Fibroblast of lung (primary cell): ENCODE measurements around the gene STPG4. TPM values are rescaled to one million over a fixed set of nuclear protein-coding genes. Genes with fewer than 3 reads are reported as not detected.

ENCODE experiments used
- DNase-seq, 2 donors: peaks; one replicate each; pipeline versions ENCODE4 v3.0.0 to v3.0.0-alpha.2; 2010; ENCODE audit warnings: low read depth in 2 of 2
- H2AFZ ChIP-seq: 2 replicates; pipeline ENCODE4 v1.5.1; 2012; ENCODE audit warnings: low read length, control low read depth, inconsistent platforms
- H3K27ac ChIP-seq: 2 replicates; pipeline ENCODE4 v1.5.1; 2011; ENCODE audit warnings: low read length, control low read depth; ENCODE audit not compliant: insufficient read depth
- H3K27me3 ChIP-seq: 2 replicates; pipeline ENCODE4 v1.5.1; 2011; ENCODE audit warnings: mild to moderate bottlenecking, low read length; ENCODE audit not compliant: control insufficient read depth, insufficient read depth
- H3K36me3 ChIP-seq: 2 replicates; pipeline ENCODE4 v1.5.1; 2011; ENCODE audit warnings: low read length; ENCODE audit not compliant: control insufficient read depth, insufficient read depth
- H3K4me1 ChIP-seq: 2 replicates; pipeline ENCODE4 v1.5.1; 2011; ENCODE audit warnings: low read length; ENCODE audit not compliant: control insufficient read depth, insufficient read depth; ENCODE audit errors: extremely low read depth
- H3K4me2 ChIP-seq: 2 replicates; pipeline ENCODE4 v1.5.1; 2011; ENCODE audit warnings: low read length, control low read depth; ENCODE audit not compliant: insufficient read depth; ENCODE audit errors: extremely low read depth
- H3K4me3 ChIP-seq, 4 experiments: fragments of 200-600 bp in 1 of 4; sonication (generic) in 1 of 4; replicated peaks in 1 of 4; 2 replicates each; pipeline ENCODE4 v1.5.1; 2011 to 2016; ENCODE audit warnings: low read length in 4 of 4, low read depth in 3 of 4, mild to moderate bottlenecking in 3 of 4, control low read depth in 2 of 4, inconsistent platforms in 1 of 4, mixed read lengths in 1 of 4; ENCODE audit not compliant: insufficient read depth in 1 of 4; ENCODE audit errors: control extremely low read depth in 1 of 4
- H3K79me2 ChIP-seq: 2 replicates; pipeline ENCODE4 v1.5.1; 2012; ENCODE audit warnings: mild to moderate bottlenecking, low read length, inconsistent platforms; ENCODE audit not compliant: control insufficient read depth, insufficient read depth
- H3K9ac ChIP-seq: 2 replicates; pipeline ENCODE4 v1.5.1; 2011; ENCODE audit warnings: mild to moderate bottlenecking, low read length, control low read depth; ENCODE audit not compliant: insufficient read depth
- H3K9me3 ChIP-seq: 2 replicates; pipeline ENCODE4 v1.5.1; 2012; ENCODE audit warnings: low read depth, low read length; ENCODE audit not compliant: control insufficient read depth, insufficient read depth
- H4K20me1 ChIP-seq: 2 replicates; pipeline ENCODE4 v1.5.1; 2011; ENCODE audit warnings: low read length; ENCODE audit not compliant: control insufficient read depth, insufficient read depth; ENCODE audit errors: extremely low read depth
- EZH2 ChIP-seq: IDR thresholded peaks from 2 replicates; pipeline ENCODE4 v1.5.1; 2012; ENCODE audit warnings: low read length, control low read depth, mild to moderate bottlenecking; ENCODE audit errors: missing control alignments
- polyA plus RNA-seq, 2 donors: library from polyadenylated mRNA; depleted of rRNA in 1 of 2; stranded (reverse) in 1 of 2; unstranded in 1 of 2; fragments of >200 nt; gene quantifications; 2 replicates each; pipeline ENCODE4 v1.2.1, GENCODE V29; 2011 to 2012; ENCODE audit warnings: missing spikeins in 1 of 2
- total RNA-seq: library from RNA; depleted of rRNA; stranded (reverse); fragments of >200 nt; gene quantifications from 2 replicates; pipeline ENCODE4 v1.2.1, GENCODE V29; 2014
- TF ChIP-seq, protein P1 (sequence below), 2 donors: IDR thresholded peaks in 1 of 2; conservative IDR thresholded peaks in 1 of 2; 1 replicate in 1 of 2; 2 replicates in 1 of 2; pipeline ENCODE4 v1.5.1; 2011 to 2012; ENCODE audit warnings: low read length in 2 of 2, control low read depth in 1 of 2, inconsistent platforms in 1 of 2, low read depth in 1 of 2, mild to moderate bottlenecking in 1 of 2

The STPG4 gene
- total and polyA plus RNA-seq, 2 donors (not counting 1 experiment from before 2014, with no cell fraction given): 0.33 TPM; not detected in 1

DNA sequence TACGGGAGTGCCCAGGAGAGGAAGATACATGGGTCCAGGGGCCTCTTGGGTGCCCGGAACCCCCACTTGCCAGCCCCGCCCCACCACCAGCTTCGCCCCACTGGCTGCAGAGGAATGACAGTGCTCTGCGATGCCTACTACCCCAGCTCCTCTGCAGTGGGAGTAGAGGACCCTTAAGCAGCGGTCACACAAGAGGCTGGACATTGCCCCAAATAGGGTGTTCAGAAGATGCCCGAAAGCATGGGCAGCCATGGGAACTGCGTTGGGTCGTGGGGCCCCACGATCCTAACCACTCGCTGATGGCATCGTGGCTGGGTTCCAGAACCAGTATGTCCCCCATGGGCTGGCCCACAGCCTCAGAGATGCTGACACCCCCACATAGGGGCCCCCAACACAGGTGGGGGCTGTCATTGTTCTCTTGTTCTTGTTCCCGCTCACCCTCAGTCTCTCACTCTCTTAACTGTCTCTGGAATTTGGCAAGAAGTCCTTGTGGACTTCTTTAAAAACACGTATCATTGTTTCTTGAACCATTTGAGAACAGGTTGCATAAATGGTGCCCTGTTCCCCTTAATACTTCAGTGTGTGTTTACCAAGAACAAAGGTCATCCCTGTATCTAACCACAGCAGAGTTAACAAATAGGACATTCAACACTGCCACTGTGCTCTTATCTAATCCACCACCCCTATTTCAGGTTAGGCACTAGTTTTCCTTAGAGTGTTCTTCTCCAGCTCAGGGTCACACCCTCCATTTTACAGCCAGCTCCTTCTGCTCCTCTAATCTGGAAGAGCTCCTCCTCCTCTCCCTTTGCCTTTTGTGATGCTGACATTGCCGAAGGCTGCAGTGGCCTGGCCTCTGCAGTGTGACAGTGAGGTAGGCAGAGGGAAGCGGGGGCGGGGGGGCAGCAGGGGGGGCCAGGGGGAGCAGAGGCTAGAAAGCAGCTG is 76.3 kb downstream of the STPG4 start:
- Histone ChIP-seq H3K4me3 (no peak overlapping the region), H3K27ac (no peak overlapping the region), H4K20me1 (no peaks in the 10 kb centered on the region), H3K4me2 (no peak overlapping the region), H2AFZ (no peak overlapping the region), H3K36me3 (peaks cover 4% of the 10 kb centered on the region), H3K9me3 (no peaks in the 10 kb centered on the region), H3K79me2 (no peaks in the 10 kb centered on the region), H3K27me3 (no peaks in the 10 kb centered on the region), H3K4me1 (peaks cover 25% of the 10 kb centered on the region), H3K9ac (no peak overlapping the region)
- no peak for TF ChIP-seq EZH2
- TF ChIP-seq, protein P1, sequence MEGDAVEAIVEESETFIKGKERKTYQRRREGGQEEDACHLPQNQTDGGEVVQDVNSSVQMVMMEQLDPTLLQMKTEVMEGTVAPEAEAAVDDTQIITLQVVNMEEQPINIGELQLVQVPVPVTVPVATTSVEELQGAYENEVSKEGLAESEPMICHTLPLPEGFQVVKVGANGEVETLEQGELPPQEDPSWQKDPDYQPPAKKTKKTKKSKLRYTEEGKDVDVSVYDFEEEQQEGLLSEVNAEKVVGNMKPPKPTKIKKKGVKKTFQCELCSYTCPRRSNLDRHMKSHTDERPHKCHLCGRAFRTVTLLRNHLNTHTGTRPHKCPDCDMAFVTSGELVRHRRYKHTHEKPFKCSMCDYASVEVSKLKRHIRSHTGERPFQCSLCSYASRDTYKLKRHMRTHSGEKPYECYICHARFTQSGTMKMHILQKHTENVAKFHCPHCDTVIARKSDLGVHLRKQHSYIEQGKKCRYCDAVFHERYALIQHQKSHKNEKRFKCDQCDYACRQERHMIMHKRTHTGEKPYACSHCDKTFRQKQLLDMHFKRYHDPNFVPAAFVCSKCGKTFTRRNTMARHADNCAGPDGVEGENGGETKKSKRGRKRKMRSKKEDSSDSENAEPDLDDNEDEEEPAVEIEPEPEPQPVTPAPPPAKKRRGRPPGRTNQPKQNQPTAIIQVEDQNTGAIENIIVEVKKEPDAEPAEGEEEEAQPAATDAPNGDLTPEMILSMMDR (conservative IDR thresholded peaks at IDR 0.05 in 1 of 2, IDR thresholded peaks at IDR 0.05 in 1 of 2; ENCODE audit: low read depth in 1 of 2, low read length in 2 of 2): no peak
- no peak for DNase-seq

DNA sequence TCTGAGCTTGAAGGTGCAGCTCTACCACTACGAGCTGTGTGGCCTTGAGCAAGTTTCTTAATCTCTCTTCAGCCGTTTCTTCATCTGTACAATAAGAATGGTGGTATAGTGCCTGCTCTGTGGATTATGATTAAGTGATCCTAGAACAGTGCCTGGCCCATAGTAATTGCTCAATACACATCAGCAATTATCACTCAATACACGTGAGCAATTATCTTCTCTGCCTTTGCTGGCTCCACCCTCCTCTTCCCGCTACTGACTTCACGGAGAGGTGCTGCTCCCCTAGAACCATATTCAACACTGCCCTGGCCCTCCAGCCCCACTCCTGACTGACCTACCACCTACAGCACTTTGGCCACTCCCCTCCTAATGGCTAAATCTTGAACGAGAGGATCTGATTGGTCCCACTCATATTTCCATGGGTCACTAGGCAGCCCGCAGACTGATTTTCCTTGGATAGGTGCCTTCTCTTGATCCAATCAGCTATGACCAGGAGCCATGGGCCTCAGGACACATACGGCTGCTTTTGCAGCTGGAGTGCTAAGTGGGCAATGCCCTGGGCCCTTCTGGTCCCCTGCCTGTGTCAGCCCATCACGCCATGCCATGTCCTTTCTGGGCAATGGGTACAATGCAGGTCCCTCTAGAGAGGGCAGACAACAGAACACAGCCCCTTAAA is 77.5 kb downstream of the STPG4 start:
- H3K27ac ChIP-seq: peak overlapping the region; percentile 97
- no peak overlapping the region for H3K4me2 ChIP-seq
- no peaks in the 10 kb centered on the region for H4K20me1 ChIP-seq
- H3K9me3 ChIP-seq: no peaks in the 10 kb centered on the region
- TF ChIP-seq EZH2: no peak
- TF ChIP-seq, protein P1 (conservative IDR thresholded peaks at IDR 0.05 in 1 of 2, IDR thresholded peaks at IDR 0.05 in 1 of 2; ENCODE audit: low read depth in 1 of 2, low read length in 2 of 2): no peak
- DNase-seq: no peak
- H3K4me3 ChIP-seq: no peak overlapping the region
- H3K9ac ChIP-seq: peak overlapping the region; percentile 34
- no peaks in the 10 kb centered on the region for H3K27me3 ChIP-seq
- H2AFZ ChIP-seq: no peak overlapping the region
- no peaks in the 10 kb centered on the region for H3K79me2 ChIP-seq
- peaks cover 11% of the 10 kb centered on the region for H3K36me3 ChIP-seq
- peaks cover 33% of the 10 kb centered on the region for H3K4me1 ChIP-seq
